Endothelial cell of umbilical vein (primary cell): ENCODE results near the gene NLRC3. TPM values are rescaled to one million over a fixed set of nuclear protein-coding genes. Genes with fewer than 3 reads are reported as not detected.

Source experiments
- BruUV-seq: library from RNA; stranded (reverse); fragments of 400-500 nt; replicated peaks from 2 replicates; lab custom pipeline; 2021; lab: Mats Ljungman, UMichigan
- CTCF ChIA-PET: fragments of 300-600, 350-600 bp; sonication (Branson Sonifier 250); formaldehyde crosslinking; loops from one replicate; lab custom pipeline; 2021; ENCODE audit warnings: antibody characterized with exemption, inconsistent platforms; lab: Charles Lee
- POLR2A ChIA-PET: fragments of 300-600, 350-600 bp; sonication (Branson Sonifier 250); formaldehyde crosslinking; loops from one replicate; lab custom pipeline; 2021; ENCODE audit warnings: antibody characterized with exemption, inconsistent platforms; lab: Charles Lee
- DNase-seq: peaks from one replicate; pipeline ENCODE4 v3.0.0-alpha.2; 2011; ENCODE audit warnings: low read depth, low spot score
- FAIRE-seq: peaks from 2 replicates; lab custom pipeline; 2011; peaks lifted over from hg19 to GRCh38; lab: Jason Lieb, UNC
- H2AFZ ChIP-seq: 2 replicates; pipeline ENCODE4 v1.6.0; 2012; ENCODE audit warnings: low read depth, low read length, control low read depth, inconsistent platforms
- H3K27ac ChIP-seq: 2 replicates; pipeline ENCODE4 v1.5.1; 2011; ENCODE audit warnings: low read depth, mild to moderate bottlenecking, control low read depth, low read length, moderate library complexity; ENCODE audit not compliant: insufficient read depth
- H3K27me3 ChIP-seq, 2 experiments: 2 replicates each; pipeline versions ENCODE4 v1.6.0 to v1.6.1; 2011; ENCODE audit warnings: low read length in 2 of 2, mixed read lengths in 1 of 2; ENCODE audit not compliant: control insufficient read depth in 2 of 2, insufficient read depth in 2 of 2
- H3K36me3 ChIP-seq, 2 experiments: 2 replicates in 1 of 2; 3 replicates in 1 of 2; pipeline ENCODE4 v1.5.1; 2011; ENCODE audit warnings: low read length in 2 of 2, mild to moderate bottlenecking in 1 of 2, moderate library complexity in 1 of 2; ENCODE audit not compliant: control insufficient read depth in 2 of 2, insufficient read depth in 2 of 2; ENCODE audit errors: extremely low read depth in 1 of 2
- H3K4me1 ChIP-seq: 3 replicates; pipeline ENCODE4 v1.5.1; 2011; ENCODE audit warnings: mild to moderate bottlenecking, low read length; ENCODE audit not compliant: control insufficient read depth, insufficient read depth; ENCODE audit errors: extremely low read depth
- H3K4me2 ChIP-seq: 2 replicates; pipeline ENCODE4 v1.6.1; 2011; ENCODE audit warnings: low read length, control low read depth, mixed read lengths; ENCODE audit not compliant: insufficient read depth
- H3K4me3 ChIP-seq, 3 experiments: fragments of 200-600 bp in 1 of 3; sonication (generic), shearing (Covaris generic) in 1 of 3; replicated peaks in 1 of 3; 2 replicates each; pipeline ENCODE4 v1.5.1; 2011 to 2016; ENCODE audit warnings: control low read depth in 3 of 3, low read length in 3 of 3, mild to moderate bottlenecking in 2 of 3, inconsistent platforms in 1 of 3, low read depth in 1 of 3, moderate library complexity in 1 of 3; ENCODE audit not compliant: insufficient read depth in 1 of 3
- H3K79me2 ChIP-seq: 2 replicates; pipeline ENCODE4 v1.6.0; 2012; ENCODE audit warnings: low read length, inconsistent platforms; ENCODE audit not compliant: control insufficient read depth, insufficient read depth
- H3K9ac ChIP-seq: replicated peaks from 2 replicates; pipeline ENCODE3; 2011; ENCODE audit warnings: low read length, control low read depth; ENCODE audit not compliant: insufficient read depth; ENCODE audit errors: extremely low read depth
- H3K9me1 ChIP-seq: replicated peaks from 3 replicates; pipeline ENCODE4 v1.6.0; 2011; ENCODE audit warnings: mild to moderate bottlenecking, low read length; ENCODE audit not compliant: control insufficient read depth, insufficient read depth; ENCODE audit errors: extremely low read depth
- H3K9me3 ChIP-seq: replicated peaks from 2 replicates; pipeline ENCODE4 v1.5.1; 2012; ENCODE audit warnings: low read length, inconsistent platforms; ENCODE audit not compliant: control insufficient read depth, insufficient read depth
- H4K20me1 ChIP-seq: replicated peaks from 2 replicates; pipeline ENCODE3; 2011; ENCODE audit warnings: mild to moderate bottlenecking, low read length; ENCODE audit not compliant: control insufficient read depth, insufficient read depth; ENCODE audit errors: extremely low read depth
- CTCF ChIP-seq, 2 donors: IDR thresholded peaks; 1 replicate in 1 of 2; 2 replicates in 1 of 2; pipeline ENCODE4 v1.5.1; 2011; ENCODE audit warnings: low read length in 2 of 2, mild to moderate bottlenecking in 2 of 2, moderate library complexity in 2 of 2, control low read depth in 1 of 2, inconsistent platforms in 1 of 2, low read depth in 1 of 2; ENCODE audit not compliant: insufficient read depth in 1 of 2; ENCODE audit errors: extremely low read depth in 1 of 2
- EZH2 ChIP-seq: IDR thresholded peaks from 2 replicates; pipeline ENCODE4 v1.6.1; 2012; ENCODE audit warnings: borderline replicate concordance, low read depth, mild to moderate bottlenecking, moderate library complexity, low read length, inconsistent platforms; ENCODE audit not compliant: severe bottlenecking
- FOS ChIP-seq: IDR thresholded peaks from 2 replicates; pipeline ENCODE4 v1.6.1; 2011; ENCODE audit warnings: mild to moderate bottlenecking, low read length, moderate library complexity, borderline replicate concordance; ENCODE audit not compliant: insufficient read depth
- GATA2 ChIP-seq: IDR thresholded peaks from 2 replicates; pipeline ENCODE4 v1.7.0; 2011; ENCODE audit warnings: low read depth, mild to moderate bottlenecking, moderate library complexity, mixed read lengths, low read length; ENCODE audit not compliant: insufficient read length, insufficient read depth
- MAX ChIP-seq: IDR thresholded peaks from 2 replicates; pipeline ENCODE4 v1.6.1; 2011; ENCODE audit not compliant: insufficient read depth, insufficient read length
- POLR2A ChIP-seq: IDR thresholded peaks from 2 replicates; pipeline ENCODE4 v1.6.1; 2012; ENCODE audit warnings: low read depth, mild to moderate bottlenecking, control low read depth, low read length
- dilution Hi-C: fragments of 300-500 bp; cut with MboI; formaldehyde crosslinking; loops from one replicate; pipeline ENCODE4 v1.15.0; 2019; ENCODE audit warnings: low sequenced_read_pairs; ENCODE audit not compliant: extremely low pct_ligation_motif_present
- intact Hi-C: fragments of 100-400 bp; cut with micrococcal nuclease; formaldehyde crosslinking; loops from one replicate; pipeline ENCODE4 v1.10.0; 2022
- polyA plus RNA-seq, 4 experiments: library from polyadenylated mRNA; depleted of rRNA in 3 of 4; stranded (reverse) in 3 of 4; unstranded in 1 of 4; fragments of >200 nt; gene quantifications; 2 replicates each; pipeline versions ENCODE4 v1.2.1 to v1.2.3, GENCODE V29; 2011 to 2012; ENCODE audit warnings: missing spikeins in 1 of 4
- total RNA-seq: library from RNA; stranded (reverse); gene quantifications from 2 replicates; pipeline ENCODE4 v1.2.3, GENCODE V29; 2021

The NLRC3 gene
- total and polyA plus RNA-seq, 2 donors (not counting 3 experiments of a cell fraction or from before 2014, with no cell fraction given), result 0.84 to 3.4 TPM

GRCh38 chr16:3597676-3598075 is 20.5 kb upstream of the NLRC3 start:
- H3K4me2 ChIP-seq, result no peak overlapping the region
- no peak overlapping the region for H2AFZ ChIP-seq
- ChIA-PET POLR2A (interaction anchor here (0.6 kb wide), 1 partner anchor 81 kb away, joined by 3 read pairs; no protein-coding TSS in a partner anchor), CTCF (no interaction called here)
- no peak for TF ChIP-seq POLR2A
- no peak for TF ChIP-seq GATA2
- no peak for TF ChIP-seq FOS
- TF ChIP-seq CTCF (IDR thresholded peaks at IDR 0.05; ENCODE audit: extremely low read depth in 1 of 2, insufficient read depth in 1 of 2, low read depth in 1 of 2, low read length in 2 of 2), result no peak
- TF ChIP-seq MAX, result no peak
- no peak for TF ChIP-seq EZH2
- DNase-seq (no peak), FAIRE-seq (no peak)
- no peaks in the 10 kb centered on the region for H3K27me3 ChIP-seq
- no peaks in the 10 kb centered on the region for H3K9me3 ChIP-seq
- H3K9me1 ChIP-seq, result no peaks in the 10 kb centered on the region
- intact Hi-C loops (no loop called here), dilution Hi-C loops (no loop called here)
- H3K27ac ChIP-seq, result no peak overlapping the region
- no TSS peak for BruUV-seq
- no peak overlapping the region for H3K9ac ChIP-seq
- no peak overlapping the region for H3K4me3 ChIP-seq
- no peaks in the 10 kb centered on the region for H3K36me3 ChIP-seq
- no peaks in the 10 kb centered on the region for H4K20me1 ChIP-seq
- no peaks in the 10 kb centered on the region for H3K79me2 ChIP-seq
- H3K4me1 ChIP-seq, result no peaks in the 10 kb centered on the region
